Esophagus muscularis mucosa (tissue), 3 donors: ENCODE data around the gene SUPT3H.

Source experiments
- CTCF ChIP-seq, 3 experiments: fragments of 200-600 bp in 2 of 3; fragments of 450-650 bp in 1 of 3; sonication (generic) in 2 of 3; IDR thresholded peaks; one replicate each; pipeline ENCODE4 v1.5.1; 2017 to 2019; ENCODE audit warnings: antibody characterized with exemption in 3 of 3, mild to moderate bottlenecking in 2 of 3, moderate library complexity in 1 of 3
- POLR2A ChIP-seq: fragments of 450-650 bp; IDR thresholded peaks from one replicate; pipeline ENCODE4 v1.6.1; 2017; ENCODE audit warnings: antibody characterized with exemption, moderate library complexity, mild to moderate bottlenecking, low read depth
- POLR2AphosphoS5 ChIP-seq, 2 donors: sonication (generic); formaldehyde crosslinking; IDR thresholded peaks; one replicate each; pipeline ENCODE4 v1.6.1; 2017; ENCODE audit warnings: antibody characterized with exemption in 2 of 2

- TF ChIP-seq CTCF (IDR thresholded peaks at IDR 0.05): no peak
- TF ChIP-seq POLR2A: no peak
- TF ChIP-seq POLR2AphosphoS5 (IDR thresholded peaks at IDR 0.05): no peak
Measured at GRCh38 chr6:45231660-45232059, 146.1 kb downstream of the SUPT3H start.
